Ureter (tissue), 1 donor: ENCODE measurements around the gene CMTM5. TPM values are rescaled to one million over a fixed set of nuclear protein-coding genes. Genes with fewer than 3 reads are reported as not detected.

Source experiments
- DNase-seq: peaks from one replicate; pipeline ENCODE4 v3.0.0-alpha.2; 2020; ENCODE audit warnings: low spot score
- total RNA-seq: library from RNA; stranded (reverse); gene quantifications from one replicate; pipeline ENCODE4 v1.2.4, GENCODE V29; 2023
- donor health status: DM: yes; HTN: yes; CAD: no.

CMTM5 gene, protein sequence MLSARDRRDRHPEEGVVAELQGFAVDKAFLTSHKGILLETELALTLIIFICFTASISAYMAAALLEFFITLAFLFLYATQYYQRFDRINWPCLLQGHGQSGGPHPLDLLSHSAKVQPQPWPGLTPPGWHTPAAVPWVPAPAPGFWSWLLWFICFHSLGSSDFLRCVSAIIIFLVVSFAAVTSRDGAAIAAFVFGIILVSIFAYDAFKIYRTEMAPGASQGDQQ
- 1.1 TPM for total RNA-seq

- no peak for DNase-seq
Measured at GRCh38 chr14:23376482-23377197, at the start of gene CMTM5. CMTM5 (plus strand) TSS chr14:23377046; CDS start chr14:23377252, 206 bp downstream.

- no peak for DNase-seq
Measured at GRCh38 chr14:23327947-23328744, 48.7 kb upstream of the CMTM5 start.

DNA sequence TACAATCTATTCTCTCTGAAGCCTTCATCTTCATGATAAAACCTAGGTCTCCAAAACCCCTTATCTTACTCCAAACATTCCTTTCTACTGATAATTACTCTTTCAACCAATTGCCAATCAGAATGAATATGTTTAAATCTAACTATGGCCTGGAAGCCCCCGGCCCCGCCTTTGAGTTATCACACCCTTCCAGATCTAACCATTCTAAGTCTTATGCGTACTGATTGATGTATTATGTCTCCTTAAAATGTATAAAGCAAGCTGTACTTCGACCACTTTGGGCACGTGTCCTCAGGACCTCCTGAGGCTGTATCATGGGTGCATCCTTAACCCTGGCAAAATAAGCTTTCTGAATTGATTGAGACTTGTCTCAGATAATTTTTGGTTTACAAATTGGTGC lies 41.2 kb upstream of the CMTM5 start:
- DNase-seq, result no peak

GRCh38 chr14:23339506-23340268 lies 37.2 kb upstream of the CMTM5 start:
- no peak for DNase-seq

GRCh38 chr14:23344481-23344880 lies 32.4 kb upstream of the CMTM5 start:
- no peak for DNase-seq

GRCh38 chr14:23345987-23346692 lies 30.7 kb upstream of the CMTM5 start:
- no peak for DNase-seq

GRCh38 chr14:23346693-23347405 lies 30.0 kb upstream of the CMTM5 start:
- DNase-seq, result no peak

DNA sequence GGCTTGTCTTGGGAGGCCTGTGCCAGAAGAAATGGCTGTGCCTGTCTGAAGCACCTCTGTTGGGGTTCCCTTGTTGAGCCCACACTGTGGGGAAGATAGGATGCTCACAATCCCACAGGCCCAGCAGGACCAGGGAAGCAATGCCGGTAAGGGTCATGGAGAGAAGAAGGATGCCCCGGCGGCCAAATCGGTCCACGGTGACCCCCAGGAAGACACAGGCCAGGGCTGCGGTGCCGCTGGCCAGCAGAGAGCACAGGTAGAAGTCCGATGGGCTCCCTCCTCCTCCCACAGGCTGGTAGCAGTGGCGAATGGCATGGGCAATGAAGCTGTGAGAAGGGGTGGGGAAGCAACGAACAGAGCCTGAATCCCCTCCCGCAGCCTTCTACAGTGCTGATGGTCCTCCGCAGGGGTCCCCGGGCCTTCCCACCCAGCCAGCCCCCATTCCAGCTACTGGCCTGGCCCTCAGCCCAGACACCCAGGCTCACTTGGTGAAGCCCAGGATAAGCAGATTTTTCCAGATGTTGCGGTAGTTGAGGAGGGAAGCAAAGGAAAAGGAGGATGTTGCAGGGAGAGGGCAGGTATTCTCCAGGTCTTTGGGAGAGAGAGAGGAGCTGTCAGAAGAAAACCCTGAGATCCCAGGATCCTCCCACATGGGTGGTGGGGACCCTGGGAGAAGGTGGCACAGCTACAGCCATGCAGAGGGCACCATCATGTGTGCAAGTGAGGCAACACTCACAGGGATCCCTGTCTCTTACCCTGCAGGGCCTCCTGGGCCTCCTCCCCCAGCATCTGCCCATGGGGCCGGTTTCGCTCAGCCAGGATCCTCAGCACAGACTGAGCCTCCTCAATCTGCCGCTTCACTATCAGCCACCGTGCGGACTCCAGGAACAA lies 29.2 kb upstream of the CMTM5 start:
- DNase-seq, result no peak

GRCh38 chr14:23348297-23348655 lies 28.6 kb upstream of the CMTM5 start:
- DNase-seq, result no peak

- no peak for DNase-seq
Measured at GRCh38 chr14:23349156-23349845, 27.5 kb upstream of the CMTM5 start.

GRCh38 chr14:23351681-23352505 lies 25.0 kb upstream of the CMTM5 start:
- DNase-seq, result no peak

- peak; percentile 87 for DNase-seq
Measured at GRCh38 chr14:23352506-23353432, 24.1 kb upstream of the CMTM5 start, which contains the start of gene SLC22A17. SLC22A17 (minus strand) TSS chr14:23352887.

DNA sequence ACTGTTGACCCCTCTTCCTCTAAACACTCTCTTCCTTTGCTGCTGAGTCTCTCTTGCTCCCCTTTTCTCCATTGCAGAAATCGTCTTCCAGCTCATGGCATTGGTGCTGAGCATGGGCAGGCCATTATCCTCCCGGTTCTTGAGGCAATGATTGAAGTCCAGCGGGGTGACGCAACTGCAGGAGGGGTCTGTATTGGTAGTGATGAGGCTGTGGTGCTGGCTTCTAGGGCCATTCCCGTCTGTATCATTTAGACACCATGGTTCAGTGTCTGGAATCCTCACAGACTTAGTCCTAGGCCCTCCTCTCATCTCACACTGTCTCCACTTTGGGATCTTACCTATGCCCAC lies 23.4 kb upstream of the CMTM5 start:
- DNase-seq, result no peak

GRCh38 chr14:23354990-23355389 lies 21.9 kb upstream of the CMTM5 start:
- no peak for DNase-seq

- DNase-seq, result no peak
Measured at GRCh38 chr14:23355871-23356435, 20.9 kb upstream of the CMTM5 start.

- no peak for DNase-seq
Measured at GRCh38 chr14:23356662-23357061, 20.2 kb upstream of the CMTM5 start.

DNA sequence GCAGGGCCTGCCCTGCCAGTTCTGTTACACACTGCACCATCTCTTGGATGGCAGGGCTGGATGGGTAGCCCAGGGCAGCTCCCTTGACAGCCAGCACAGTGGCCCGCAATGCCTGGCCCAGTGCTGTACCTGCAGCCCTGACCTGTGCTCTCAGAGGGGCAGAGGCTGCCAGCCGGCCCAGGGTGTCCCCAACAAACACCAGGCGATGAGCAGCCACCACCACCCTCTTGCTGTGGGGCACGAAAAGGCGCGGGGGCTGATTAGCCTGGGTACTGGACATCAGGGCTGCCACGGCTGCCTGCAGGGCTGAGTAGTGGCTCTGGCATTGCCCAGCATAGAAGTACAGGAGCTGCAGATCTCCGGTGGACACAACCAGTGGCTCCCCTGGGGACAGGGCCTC lies 19.6 kb upstream of the CMTM5 start:
- DNase-seq, result no peak
